GM18873 (cell line): ENCODE data around the gene HOXA6.
A peak's percentile ranks its signal among the peaks of the same experiment; 100 is the strongest.

Experiments
- ATAC-seq: cut with Tn5 transposase; IDR thresholded peaks from one replicate; pipeline ENCODE4 v1.9.1; 2021; ENCODE audit warnings: mild to moderate bottlenecking, moderate library complexity, moderate number of reproducible peaks; ENCODE audit not compliant: unreplicated experiment, low FRiP score

The HOXA6 gene

DNA sequence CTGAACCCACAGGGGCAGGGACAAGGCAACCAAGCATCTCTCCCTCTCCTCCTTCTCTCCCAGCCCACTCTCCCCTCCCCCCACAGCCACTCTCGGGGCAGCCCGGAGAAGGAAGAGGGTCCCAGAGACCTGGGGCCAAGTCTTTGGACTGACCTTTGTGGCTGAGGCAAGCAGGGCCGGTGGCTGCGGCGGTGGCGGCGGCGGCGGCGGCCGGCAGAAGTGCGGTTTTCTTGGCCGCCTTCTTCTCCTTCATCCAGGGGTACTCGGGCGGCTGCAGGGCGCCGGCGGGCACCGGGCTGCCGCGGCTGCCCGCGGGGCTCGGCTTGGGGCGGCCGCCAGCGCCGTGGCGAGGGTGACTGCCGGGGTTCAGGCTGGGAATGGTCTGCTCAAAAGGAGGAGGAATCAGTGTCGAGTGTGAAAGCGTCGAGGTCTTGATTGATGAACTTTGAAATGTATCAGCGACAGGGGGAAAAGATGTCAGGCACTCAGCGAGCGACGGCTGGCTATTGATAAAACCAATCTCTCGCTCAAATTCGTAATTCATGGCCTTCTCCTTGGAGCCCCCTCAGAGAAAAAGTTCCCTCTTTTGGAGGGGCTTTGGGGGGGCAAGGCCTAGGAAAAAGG is 45.5 kb downstream of the HOXA6 start:
- ATAC-seq: no peak

DNA sequence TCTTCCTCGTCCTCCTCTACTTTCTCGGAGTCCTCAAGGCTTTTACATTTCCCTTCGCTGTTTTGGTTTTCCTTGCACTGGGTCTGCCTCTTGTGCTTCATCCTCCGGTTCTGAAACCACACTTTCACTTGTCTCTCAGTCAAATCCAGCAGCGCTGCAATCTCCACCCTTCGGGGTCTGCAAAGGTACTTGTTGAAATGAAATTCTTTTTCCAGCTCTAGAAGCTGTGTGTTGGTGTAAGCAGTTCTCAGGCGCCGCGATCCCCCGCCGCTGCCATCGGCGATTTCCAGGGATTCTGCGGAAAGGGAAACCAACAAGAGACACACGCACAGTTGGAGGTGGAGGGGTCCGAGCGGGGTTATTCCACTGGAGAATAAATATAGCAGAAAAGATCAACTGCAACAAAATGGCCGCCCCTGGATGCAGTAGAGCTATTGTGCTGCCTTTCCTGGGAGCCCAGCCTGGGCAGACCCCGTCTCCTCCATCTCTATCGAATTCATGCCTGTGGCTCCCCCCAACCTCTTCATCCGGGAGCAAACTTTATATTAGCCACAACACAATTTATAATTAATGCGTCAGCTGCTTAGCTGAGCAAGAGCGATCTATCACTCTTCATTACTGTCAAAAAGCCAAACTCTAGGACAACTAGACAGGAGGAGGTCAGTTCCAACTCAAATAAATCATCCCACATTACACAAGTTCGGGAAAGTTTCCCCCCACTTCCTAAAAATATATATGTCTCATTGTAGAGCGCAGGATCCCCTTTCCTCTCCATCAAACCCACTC is 46.2 kb downstream of the HOXA6 start:
- ATAC-seq: no peak

DNA sequence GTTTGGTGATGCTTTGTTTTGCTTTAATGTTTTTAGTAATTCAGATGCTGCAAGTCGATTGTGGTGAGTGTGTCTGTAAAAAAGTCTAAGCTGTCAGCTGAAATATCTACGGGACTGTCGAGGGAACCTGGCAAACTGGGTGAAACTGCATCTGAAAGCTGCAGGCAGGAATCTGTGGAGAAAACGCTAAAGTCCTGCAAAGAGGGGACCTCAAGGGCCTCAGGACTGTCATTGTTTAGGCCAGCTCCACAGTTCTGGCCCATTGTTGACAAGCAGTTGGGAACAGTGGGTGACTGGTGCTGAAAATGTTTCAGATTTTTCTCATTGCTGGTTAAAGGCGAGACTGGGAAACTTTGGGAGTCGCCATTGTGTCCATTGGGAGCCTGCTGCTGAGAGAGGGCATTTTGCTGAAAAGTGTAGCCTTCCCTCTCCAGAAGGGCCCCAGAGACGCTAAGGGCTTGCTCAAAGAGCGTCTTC is 46.8 kb downstream of the HOXA6 start:
- no peak for ATAC-seq

DNA sequence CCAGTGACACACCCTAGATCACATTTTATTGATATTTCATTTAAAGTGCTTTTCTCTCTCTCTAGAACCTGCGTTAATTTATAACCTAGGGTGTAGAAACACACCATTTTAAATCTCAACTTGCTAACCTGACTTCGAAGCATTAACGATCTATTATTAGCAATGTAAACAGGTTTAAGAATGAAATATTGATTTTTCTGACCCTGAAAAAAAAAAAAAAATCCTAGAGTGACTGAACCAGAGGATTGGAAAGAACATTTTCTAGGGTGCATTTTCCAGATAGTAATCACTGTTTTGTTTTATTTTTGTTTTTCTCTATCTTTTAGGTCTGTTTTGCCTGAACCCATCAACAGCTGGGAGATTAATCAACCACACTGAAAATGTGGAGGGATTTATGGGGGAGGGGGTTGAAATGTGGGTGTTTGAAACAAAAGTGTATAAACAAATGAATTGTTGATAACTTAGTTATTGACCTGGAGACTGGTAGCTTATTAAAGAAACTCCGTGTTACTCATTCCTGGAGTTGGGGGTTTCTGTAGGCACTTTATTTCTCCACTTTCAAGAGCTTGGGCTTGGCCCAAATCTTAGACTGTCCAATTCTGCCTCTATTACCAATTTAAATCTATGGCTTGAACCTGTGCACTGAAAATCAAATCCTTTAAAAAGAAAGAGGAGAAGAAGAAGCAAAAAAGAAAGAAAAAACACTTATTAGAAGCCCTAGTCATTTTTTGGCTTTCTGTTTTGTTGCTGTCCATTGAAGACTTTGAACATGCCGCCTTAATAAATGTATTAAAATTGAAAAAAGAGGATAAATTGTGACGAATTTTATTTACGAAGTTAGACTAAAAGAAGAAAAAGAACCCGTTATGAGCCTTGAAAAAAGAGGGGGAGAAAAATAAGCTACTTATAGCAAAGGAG is 47.9 kb downstream of the HOXA6 start:
- ATAC-seq: no peak

DNA sequence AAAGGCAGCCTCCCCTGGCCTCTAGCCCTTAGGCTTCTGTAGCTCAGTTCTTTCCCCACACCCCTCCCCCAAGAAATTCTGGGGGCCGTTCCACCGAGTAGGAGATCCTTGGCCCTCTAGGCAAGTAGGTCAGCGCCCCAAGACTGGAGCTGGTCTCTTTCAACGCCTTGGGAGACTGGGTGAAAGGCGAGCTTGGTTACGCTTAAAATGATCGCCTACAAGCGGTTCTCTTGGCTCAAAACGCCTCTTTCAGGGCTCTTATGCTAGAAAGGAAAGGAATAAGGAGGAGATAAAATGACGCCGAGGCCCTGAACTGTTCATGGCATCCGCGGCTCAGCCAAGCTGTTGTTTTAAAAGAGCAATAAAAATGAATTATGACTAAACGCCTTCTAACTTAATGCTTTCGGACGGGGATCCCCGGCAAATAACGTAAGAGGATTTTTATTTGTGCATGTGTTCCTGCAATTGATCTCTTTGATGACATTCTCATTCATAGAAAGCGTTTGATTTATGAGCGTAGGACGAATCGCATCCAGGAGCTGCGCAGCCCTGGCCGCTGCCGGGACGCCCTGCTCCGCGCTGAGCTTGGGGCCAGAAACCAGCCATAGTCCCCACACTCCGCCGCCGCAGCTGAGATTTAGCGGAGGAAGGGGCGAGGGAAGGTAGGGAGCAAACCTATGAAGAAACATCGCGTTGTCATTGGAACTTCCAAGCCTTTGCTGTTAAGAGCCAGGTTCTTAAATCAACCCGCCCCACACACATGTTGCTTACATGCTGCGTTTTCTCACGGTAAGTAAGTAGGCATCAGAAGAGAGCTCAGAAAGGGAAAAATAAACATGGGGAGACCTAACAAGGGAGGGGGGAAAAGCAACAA is 48.8 kb downstream of the HOXA6 start:
- no peak for ATAC-seq

DNA sequence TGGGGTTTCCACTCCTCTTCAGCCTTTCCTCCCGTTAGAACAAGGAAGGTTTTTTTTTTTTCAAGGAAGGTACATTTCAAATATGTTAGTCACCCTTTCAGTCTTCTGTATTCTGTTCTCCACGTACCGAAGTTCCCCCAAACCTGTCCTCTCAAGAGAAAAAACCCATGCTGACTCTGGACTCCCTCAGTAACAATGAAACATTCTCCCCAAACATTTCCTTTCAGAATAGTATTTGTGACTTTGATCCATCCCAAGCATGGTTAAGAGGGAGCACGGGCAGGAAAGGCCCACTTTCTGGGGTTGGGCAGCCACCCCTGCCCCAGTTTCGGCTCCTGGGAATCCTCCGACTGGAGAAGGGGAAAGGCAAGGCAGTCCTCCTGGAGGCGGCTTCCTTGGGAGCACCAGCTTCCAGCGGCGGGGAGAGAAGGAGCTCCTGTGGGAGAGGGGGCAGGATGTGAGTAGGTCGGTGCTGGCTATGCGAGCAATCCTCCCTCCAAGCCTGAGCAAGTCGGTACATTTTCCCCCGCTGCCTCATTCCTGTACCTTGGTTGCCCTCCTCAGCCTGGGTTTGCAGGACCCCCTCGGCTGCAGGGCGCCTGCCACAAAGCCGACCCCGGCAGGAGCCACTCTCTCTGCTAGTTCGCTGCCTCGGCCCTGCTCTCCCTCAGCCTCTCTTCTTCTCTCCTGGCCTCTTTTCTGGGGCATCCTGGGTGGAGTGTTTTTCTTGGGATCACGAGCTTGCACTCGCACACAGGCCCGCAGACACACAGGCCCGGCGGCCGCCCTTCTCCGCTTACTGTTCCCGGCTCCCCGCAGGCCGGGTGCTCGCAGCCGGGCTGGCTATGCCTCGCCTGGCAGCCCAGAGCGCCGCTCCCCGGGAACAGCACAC is 49.6 kb downstream of the HOXA6 start:
- ATAC-seq: no peak

DNA sequence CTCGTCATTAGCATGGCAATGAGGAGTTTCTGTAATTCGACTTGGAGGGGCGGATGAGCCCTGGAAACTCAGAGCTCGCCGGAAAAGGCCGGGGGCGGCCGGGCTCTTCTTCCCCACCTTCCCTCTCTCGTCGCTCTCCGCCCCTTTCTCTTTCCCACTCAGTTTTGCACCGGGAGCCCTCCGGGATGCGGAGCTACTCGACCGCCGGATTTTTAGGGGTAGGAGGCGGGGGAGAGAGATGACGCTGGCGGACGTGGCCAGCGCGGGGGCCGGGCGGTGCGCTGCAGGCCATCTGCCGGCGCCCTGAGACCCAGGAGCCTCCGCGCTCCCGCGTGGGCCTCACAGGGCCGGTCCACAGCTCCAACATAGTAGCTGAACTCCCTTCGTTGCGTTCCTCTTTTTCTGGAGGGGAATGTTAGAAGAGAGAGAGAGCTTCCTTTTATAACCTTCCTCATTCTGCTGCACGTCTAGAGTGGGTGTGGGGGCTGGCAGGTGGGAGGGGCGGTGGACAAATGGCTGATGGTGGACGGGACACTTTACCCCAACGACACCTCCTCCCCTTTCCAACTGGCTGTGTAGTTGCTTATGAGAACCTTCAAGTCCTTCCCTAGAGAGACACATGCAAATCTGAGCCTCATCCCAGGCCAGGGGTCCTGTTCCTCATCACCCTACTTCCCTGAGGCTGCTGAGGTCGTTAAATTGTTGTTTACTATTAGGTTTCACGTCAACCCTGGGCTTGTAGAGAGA is 50.6 kb downstream of the HOXA6 start:
- no peak for ATAC-seq

DNA sequence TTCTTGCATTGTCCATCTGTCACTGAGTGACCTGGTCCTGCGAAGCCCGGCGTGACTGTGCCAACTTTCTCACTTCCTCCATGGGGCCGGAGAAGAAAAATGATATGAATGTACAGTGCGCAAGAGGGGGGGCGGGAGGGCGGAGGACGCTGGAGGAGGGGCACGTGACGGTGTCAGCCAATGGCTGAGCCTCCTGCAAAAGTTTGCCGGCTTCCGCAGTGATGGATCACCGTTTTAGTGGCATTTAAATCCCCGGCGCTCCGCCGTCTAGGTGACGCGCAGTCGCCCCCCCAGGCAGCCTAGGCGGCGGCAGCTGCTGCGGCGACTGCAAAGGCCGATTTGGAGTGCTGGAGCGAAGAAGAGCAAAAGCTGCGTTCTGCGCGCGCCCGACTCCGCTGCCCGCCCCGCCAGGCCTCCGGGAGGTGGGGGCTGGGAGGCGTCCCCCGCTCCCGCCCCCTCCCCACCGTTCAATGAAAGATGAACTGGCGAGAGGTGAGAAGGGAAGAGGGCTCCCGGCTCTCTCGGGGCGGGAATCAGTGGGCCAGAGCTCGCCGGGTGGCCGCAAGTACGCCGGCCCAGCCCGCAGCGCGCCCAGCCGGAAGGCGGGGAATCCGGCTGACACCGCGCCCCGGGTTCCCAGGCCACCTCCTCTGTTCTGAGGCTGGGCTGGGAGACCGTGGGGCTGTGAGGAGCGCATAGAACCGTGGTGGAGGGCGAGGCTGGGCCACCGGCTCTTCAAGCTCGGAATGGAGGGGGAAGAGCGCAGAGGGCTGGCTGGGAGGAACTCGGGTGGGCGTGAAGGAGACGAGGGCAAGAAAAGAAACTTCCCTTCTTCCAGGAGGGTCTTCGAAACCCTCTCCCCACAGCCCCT is 51.4 kb downstream of the HOXA6 start, which contains the start of gene HOXA1:
Gene HOXA1 (minus strand): TSS at position 104 of the 871 bp plus-strand sequence. CDS start 88 bp downstream, at position 16.
- peak; percentile 90 for ATAC-seq
